H1 (cell line): Measurements from ENCODE around the gene OR51B5. TPM values are rescaled to one million over a fixed set of nuclear protein-coding genes. Genes with fewer than 3 reads are reported as not detected.

Experiments used
- CTCF ChIA-PET: fragments of 300-600 bp; sonication (Branson Sonifier 250); formaldehyde crosslinking; loops from one replicate; lab custom pipeline; 2021; ENCODE audit not compliant: partially characterized antibody; lab: Charles Lee
- POLR2A ChIA-PET: fragments of 300-600 bp; sonication (Branson Sonifier 250); formaldehyde crosslinking; loops from one replicate; lab custom pipeline; 2021; ENCODE audit warnings: inconsistent platforms; ENCODE audit not compliant: partially characterized antibody; lab: Charles Lee
- DNase-seq, 2 experiments: peaks; one replicate each; pipeline versions ENCODE4 v3.0.0 to v3.0.0-alpha.2; 2010 to 2022; ENCODE audit warnings: low spot score in 2 of 2, low read depth in 1 of 2, mixed read lengths in 1 of 2
- FAIRE-seq: peaks from 2 replicates; lab custom pipeline; 2011; peaks lifted over from hg19 to GRCh38; lab: Jason Lieb, UNC
- H2AFZ ChIP-seq: 2 replicates; pipeline ENCODE4 v1.8.1; 2012; ENCODE audit warnings: low read length, inconsistent platforms
- H2AK5ac ChIP-seq: 2 replicates; pipeline ENCODE4 v1.6.1; 2013; ENCODE audit warnings: low read depth, low read length
- H2BK120ac ChIP-seq: replicated peaks from 2 replicates; pipeline ENCODE3; 2013; ENCODE audit warnings: low read depth, low read length, inconsistent platforms
- H2BK12ac ChIP-seq: 2 replicates; pipeline ENCODE4 v1.6.1; 2013; ENCODE audit warnings: low read depth, low read length
- H2BK15ac ChIP-seq: 2 replicates; pipeline ENCODE4 v1.6.1; 2013; ENCODE audit warnings: low read length
- H2BK20ac ChIP-seq: 2 replicates; pipeline ENCODE4 v1.6.1; 2013; ENCODE audit warnings: low read length
- H2BK5ac ChIP-seq: 2 replicates; pipeline ENCODE4 v1.6.1; 2013; ENCODE audit warnings: low read depth, low read length
- H3K14ac ChIP-seq: 2 replicates; pipeline ENCODE4 v1.6.1; 2013; ENCODE audit warnings: inconsistent platforms; ENCODE audit not compliant: insufficient read length
- H3K18ac ChIP-seq: 2 replicates; pipeline ENCODE4 v1.6.1; 2013; ENCODE audit warnings: low read length; ENCODE audit errors: extremely low read depth
- H3K23ac ChIP-seq: 2 replicates; pipeline ENCODE4 v1.6.1; 2013; ENCODE audit warnings: inconsistent platforms; ENCODE audit not compliant: insufficient read length
- H3K23me2 ChIP-seq: 2 replicates; pipeline ENCODE4 v1.6.1; 2013; ENCODE audit warnings: low read depth, low read length
- H3K27ac ChIP-seq: 2 replicates; pipeline ENCODE4 v1.6.1; 2011; ENCODE audit warnings: low read depth, low read length, inconsistent platforms
- H3K27me3 ChIP-seq, 4 experiments: replicated peaks in 1 of 4; 1 replicate in 1 of 4; 2 replicates in 3 of 4; pipeline versions ENCODE4 v1.6.1 to v1.8.1; 2011 to 2013; ENCODE audit warnings: low read length in 3 of 4, mild to moderate bottlenecking in 3 of 4, inconsistent platforms in 2 of 4, mixed read lengths in 2 of 4, moderate library complexity in 1 of 4; ENCODE audit not compliant: control insufficient read depth in 3 of 4, insufficient read depth in 3 of 4; ENCODE audit errors: extremely low read depth in 1 of 4
- H3K36me3 ChIP-seq, 4 experiments: 2 replicates each; pipeline versions ENCODE4 v1.6.1 to v1.8.1; 2011 to 2013; ENCODE audit warnings: mild to moderate bottlenecking in 4 of 4, low read length in 3 of 4, moderate library complexity in 2 of 4, control low read depth in 1 of 4, inconsistent platforms in 1 of 4; ENCODE audit not compliant: insufficient read depth in 4 of 4, control insufficient read depth in 2 of 4
- H3K4ac ChIP-seq: replicated peaks from 2 replicates; pipeline ENCODE3; 2013; ENCODE audit warnings: low read length, low read depth, mixed read lengths, inconsistent platforms; ENCODE audit not compliant: insufficient read length
- H3K4me1 ChIP-seq, 4 experiments: replicated peaks in 1 of 4; 1 replicate in 1 of 4; 2 replicates in 3 of 4; pipeline versions ENCODE4 v1.6.1 to v1.8.1; 2011 to 2013; ENCODE audit warnings: low read length in 3 of 4, inconsistent platforms in 2 of 4, mixed read lengths in 1 of 4; ENCODE audit not compliant: insufficient read depth in 4 of 4, control insufficient read depth in 3 of 4
- H3K4me2 ChIP-seq, 2 experiments: 2 replicates each; pipeline versions ENCODE4 v1.6.1 to v1.8.1; 2011 to 2013; ENCODE audit warnings: low read depth in 2 of 2, low read length in 2 of 2, control low read depth in 1 of 2, inconsistent platforms in 1 of 2, mild to moderate bottlenecking in 1 of 2; ENCODE audit not compliant: insufficient read depth in 1 of 2
- H3K4me3 ChIP-seq, 4 experiments: fragments of 200-600, 300-600 bp in 1 of 4; sonication (generic), shearing (Covaris generic), sonication (Bioruptor Twin) in 1 of 4; 2 replicates each; pipeline versions ENCODE4 v1.5.1 to v1.8.1; 2011 to 2016; ENCODE audit warnings: low read length in 4 of 4, low read depth in 3 of 4, control low read depth in 2 of 4, inconsistent platforms in 2 of 4, mild to moderate bottlenecking in 2 of 4, mixed read lengths in 1 of 4, moderate library complexity in 1 of 4; ENCODE audit not compliant: insufficient read depth in 2 of 4; ENCODE audit errors: extremely low read depth in 1 of 4
- H3K56ac ChIP-seq: replicated peaks from 2 replicates; pipeline ENCODE3; 2013; ENCODE audit warnings: low read depth, mild to moderate bottlenecking, mixed read lengths, low read length, inconsistent platforms; ENCODE audit not compliant: insufficient read length
- H3K79me1 ChIP-seq: 2 replicates; pipeline ENCODE4 v1.6.1; 2013; ENCODE audit warnings: low read depth, low read length, control low read depth
- H3K79me2 ChIP-seq, 2 experiments: 2 replicates each; pipeline versions ENCODE4 v1.6.1 to v1.8.1; 2012 to 2013; ENCODE audit warnings: low read length in 2 of 2, mild to moderate bottlenecking in 2 of 2, inconsistent platforms in 1 of 2; ENCODE audit not compliant: insufficient read depth in 2 of 2, control insufficient read depth in 1 of 2
- H3K9ac ChIP-seq, 4 experiments: replicated peaks in 1 of 4; 1 replicate in 1 of 4; 2 replicates in 3 of 4; pipeline versions ENCODE4 v1.6.1 to v1.8.1; 2011 to 2013; ENCODE audit warnings: low read depth in 3 of 4, low read length in 3 of 4, control low read depth in 2 of 4, mild to moderate bottlenecking in 2 of 4, moderate library complexity in 2 of 4, inconsistent platforms in 1 of 4; ENCODE audit errors: extremely low read depth in 1 of 4
- H3K9me3 ChIP-seq, 2 experiments: 2 replicates each; pipeline versions ENCODE4 v1.6.1 to v1.8.1; 2012 to 2013; ENCODE audit warnings: mild to moderate bottlenecking in 2 of 2, moderate library complexity in 2 of 2, control low read depth in 1 of 2, inconsistent platforms in 1 of 2, low read depth in 1 of 2, low read length in 1 of 2, mixed read lengths in 1 of 2; ENCODE audit not compliant: insufficient read depth in 2 of 2
- H4K20me1 ChIP-seq, 2 experiments: replicated peaks in 1 of 2; 2 replicates each; pipeline versions ENCODE3 to v1.8.1; 2011 to 2013; ENCODE audit warnings: inconsistent platforms in 2 of 2, low read length in 2 of 2, mild to moderate bottlenecking in 1 of 2; ENCODE audit not compliant: insufficient read depth in 2 of 2, control insufficient read depth in 1 of 2
- H4K5ac ChIP-seq: 2 replicates; pipeline ENCODE4 v1.6.1; 2013; ENCODE audit warnings: low read length, low read depth, mixed read lengths, inconsistent platforms; ENCODE audit not compliant: insufficient read length
- H4K8ac ChIP-seq: 2 replicates; pipeline ENCODE4 v1.8.0; 2013; ENCODE audit warnings: mild to moderate bottlenecking, moderate library complexity, low read length, inconsistent platforms; ENCODE audit not compliant: insufficient read depth; ENCODE audit errors: extremely low read depth
- H4K91ac ChIP-seq: replicated peaks from 2 replicates; pipeline ENCODE3; 2013; ENCODE audit warnings: low read length, mixed read lengths, inconsistent platforms; ENCODE audit not compliant: insufficient read length
- ASH2L ChIP-seq: fragments of 200-600, 300-600 bp; sonication (generic); IDR thresholded peaks from one replicate; pipeline ENCODE4 v1.7.1; 2017; ENCODE audit warnings: low read length
- CHD1 ChIP-seq: IDR thresholded peaks from 2 replicates; pipeline ENCODE4 v1.6.1; 2012; ENCODE audit warnings: low read depth, low read length, improper control_type of control experiment
- EP300 ChIP-seq, 2 experiments: IDR thresholded peaks; 1 replicate in 1 of 2; 2 replicates in 1 of 2; pipeline ENCODE4 v1.6.1; 2011 to 2012; ENCODE audit warnings: low read depth in 2 of 2, low read length in 2 of 2, mild to moderate bottlenecking in 2 of 2, borderline replicate concordance in 1 of 2, inconsistent platforms in 1 of 2, moderate library complexity in 1 of 2
- KDM4A ChIP-seq: IDR thresholded peaks from one replicate; pipeline ENCODE4 v1.7.1; 2012; ENCODE audit warnings: low read depth, mild to moderate bottlenecking, moderate library complexity, low read length, inconsistent platforms; ENCODE audit not compliant: severe bottlenecking
- PHF8 ChIP-seq: fragments of 200-600 bp; sonication (generic); conservative IDR thresholded peaks from 2 replicates; pipeline ENCODE4 v1.7.1; 2012; ENCODE audit warnings: low read depth, mild to moderate bottlenecking, inconsistent platforms, low read length, moderate library complexity
- POLR2AphosphoS5 ChIP-seq: IDR thresholded peaks from 2 replicates; pipeline ENCODE4 v1.6.1; 2011; ENCODE audit warnings: low read depth, low read length
- RNF2 ChIP-seq: fragments of 200-900, 300-1000 bp; sonication (generic); IDR thresholded peaks from 2 replicates; pipeline ENCODE4 v1.7.1; 2016; ENCODE audit warnings: borderline replicate concordance, low read depth, mild to moderate bottlenecking, antibody characterized with exemption, low read length; ENCODE audit not compliant: poor library complexity, severe bottlenecking; ENCODE audit errors: missing control alignments
- RXRA ChIP-seq: IDR thresholded peaks from 2 replicates; pipeline ENCODE4 v1.6.1; 2011; ENCODE audit warnings: low read depth, mild to moderate bottlenecking, low read length, moderate library complexity; ENCODE audit not compliant: insufficient read depth
- SP2 ChIP-seq: IDR thresholded peaks from 2 replicates; pipeline ENCODE4 v1.6.1; 2012; ENCODE audit warnings: mild to moderate bottlenecking, low read length, inconsistent platforms
- SUZ12 ChIP-seq: fragments of 200-600 bp; sonication (generic); IDR thresholded peaks from 2 replicates; pipeline ENCODE4 v1.6.1; 2012; ENCODE audit warnings: mild to moderate bottlenecking, inconsistent platforms, low read length, moderate library complexity, mixed read lengths
- TAF1 ChIP-seq: IDR thresholded peaks from 2 replicates; pipeline ENCODE4 v1.6.1; 2011; ENCODE audit warnings: mild to moderate bottlenecking, low read depth, low read length
- WGBS, 2 experiments: shearing (Covaris generic) in 1 of 2; methylation state at CpG; one replicate each; pipeline versions ENCODE4 v1.1.6 to v1.1.7; 2013 to 2015; ENCODE audit warnings: low lambda C conversion rate in 2 of 2, mixed read lengths in 2 of 2, inconsistent platforms in 1 of 2, low coverage in 1 of 2, missing lambda C conversion rate in 1 of 2; ENCODE audit not compliant: insufficient replicate concordance in 2 of 2, insufficient coverage in 1 of 2, insufficient read length in 1 of 2; ENCODE audit errors: extremely low coverage in 1 of 2, missing lambda C conversion rate in 1 of 2; 5-methylcytosine and 5-hydroxymethylcytosine counted together
- polyA plus RNA-seq, 7 experiments: library from polyadenylated mRNA; depleted of rRNA in 3 of 7; stranded (reverse) in 5 of 7; unstranded in 2 of 7; fragments of >200 nt in 5 of 7; fragments of 200-250 nt in 2 of 7; gene quantifications; 1 replicate in 5 of 7; 2 replicates in 1 of 7; 4 replicates in 1 of 7; pipeline versions ENCODE4 v1.2.1 to v1.2.3, GENCODE V29; 2011 to 2013; ENCODE audit warnings: missing spikeins in 2 of 7, mixed read lengths in 2 of 7
- total RNA-seq: library from RNA; stranded (reverse); fragmentation: NEBNext Ultra II Directional; extraction: Animal tissue kit (Norgen Biotek cat#: 25700); gene quantifications from 2 replicates; pipeline ENCODE4 v1.2.1, GENCODE V29; 2021
- TF ChIP-seq, protein P1 (sequence below): IDR thresholded peaks from 2 replicates; pipeline ENCODE4 v1.6.1; 2011; ENCODE audit warnings: low read depth, mild to moderate bottlenecking, low read length; ENCODE audit not compliant: insufficient read depth

Gene OR51B5
- total and polyA plus RNA-seq, 2 of the 8 experiments (the other 6 are each of a cell fraction or from before 2014, with no cell fraction given): not detected

DNA sequence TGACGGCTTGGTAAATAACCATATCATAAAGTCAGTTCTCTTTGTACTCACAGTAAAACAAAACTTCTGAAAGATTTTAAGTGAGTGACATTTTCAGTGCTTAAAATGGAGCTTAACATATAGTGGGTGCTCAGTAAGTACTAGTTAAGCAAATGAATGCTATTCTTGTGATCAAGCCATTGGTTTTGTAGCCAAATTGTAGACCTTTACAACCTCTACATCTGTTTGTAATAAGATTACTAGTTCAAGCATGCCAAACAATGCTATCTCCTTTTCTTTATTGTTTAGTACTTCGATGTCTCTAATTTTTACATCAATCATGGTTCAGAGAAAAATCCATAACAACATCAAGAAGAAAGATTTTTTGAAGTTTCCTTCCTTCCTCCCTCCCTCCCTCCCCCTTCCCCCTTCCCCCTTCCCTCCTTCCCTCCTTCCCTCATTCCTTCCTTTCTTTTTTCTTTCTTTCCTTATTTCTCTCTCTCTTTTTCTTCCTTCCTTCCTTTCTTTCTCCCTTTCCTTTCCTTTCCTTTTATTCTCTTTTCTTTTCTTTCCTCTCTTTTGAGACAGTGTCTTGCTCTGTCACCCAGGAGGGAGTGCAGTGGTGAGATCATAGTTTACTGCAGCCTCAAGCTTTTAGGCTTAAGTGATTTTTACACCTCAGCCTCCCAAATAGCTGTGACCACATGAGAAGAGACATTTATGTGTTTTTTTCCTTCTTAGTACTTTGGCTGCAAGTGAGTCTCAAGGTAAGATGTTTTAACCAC lies 35.9 kb downstream of the OR51B5 start:
- POLR2A ChIA-PET: no interaction called here
- Histone ChIP-seq H3K23me2 (no peaks in the 10 kb centered on the region), H3K4ac (no peak overlapping the region), H4K20me1 (no peaks in the 10 kb centered on the region), H3K9me3 (no peaks in the 10 kb centered on the region), H2AK5ac (no peak overlapping the region), H3K79me1 (no peaks in the 10 kb centered on the region), H3K4me2 (no peak overlapping the region), H3K36me3 (no peaks in the 10 kb centered on the region), H3K9ac (no peak overlapping the region), H3K14ac (no peak overlapping the region), H3K27me3 (no peaks in the 10 kb centered on the region), H2BK5ac (no peak overlapping the region), H3K4me3 (no peak overlapping the region), H2BK12ac (no peak overlapping the region), H3K56ac (no peak overlapping the region), H3K79me2 (no peaks in the 10 kb centered on the region), H3K23ac (no peak overlapping the region), H4K91ac (no peak overlapping the region), H3K18ac (no peak overlapping the region), H2BK15ac (no peak overlapping the region), H2BK20ac (no peak overlapping the region), H2BK120ac (no peak overlapping the region), H4K8ac (no peak overlapping the region), H3K4me1 (no peaks in the 10 kb centered on the region), H4K5ac (no peak overlapping the region), H3K27ac (no peak overlapping the region), H2AFZ (no peak overlapping the region)
- 78% methylated on average over 2 of the region's 2 CpGs; no CpG with 5 or more reads in 1 of the 2 experiments for WGBS, 2 experiments
- FAIRE-seq: no peak
- DNase-seq: no peak
- CTCF ChIA-PET: no interaction called here
- TF ChIP-seq PHF8 (no peak), RNF2 (no peak), EP300 (IDR thresholded peaks at IDR 0.05; ENCODE audit: borderline replicate concordance in 1 of 2, low read depth in 2 of 2, low read length in 2 of 2) (no peak), RXRA (no peak), SUZ12 (no peak), ASH2L (no peak), SP2 (no peak), CHD1 (no peak), KDM4A (no peak), TAF1 (no peak), POLR2AphosphoS5 (no peak)
- TF ChIP-seq, protein P1, sequence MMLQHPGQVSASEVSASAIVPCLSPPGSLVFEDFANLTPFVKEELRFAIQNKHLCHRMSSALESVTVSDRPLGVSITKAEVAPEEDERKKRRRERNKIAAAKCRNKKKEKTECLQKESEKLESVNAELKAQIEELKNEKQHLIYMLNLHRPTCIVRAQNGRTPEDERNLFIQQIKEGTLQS: no peak
